ENCODE measurements around the gene HDHD5.

The HDHD5 gene

GRCh38 chr22:17158568-17159503 is at the start of gene HDHD5:
Gene HDHD5 (minus strand): TSS chr22:17159277. CDS start chr22:17159251, 26 bp downstream.
- Histone ChIP-seq H3K27me3 (ENCODE audit: insufficient read depth, insufficient read length) (no peaks in the 10 kb centered on the region), H3K36me3 (ENCODE audit: insufficient read depth, insufficient read length, low read length) (peaks cover 13% of the 10 kb centered on the region), H3K9me3 (ENCODE audit: insufficient read depth, low read length) (no peaks in the 10 kb centered on the region), H3K9ac (ENCODE audit: insufficient read length, low read depth) (peak within 1 kb of the TSS; percentile 93), H3K4me3 (ENCODE audit: insufficient read length, low read depth) (peak within 1 kb of the TSS; percentile 79), H3K4me1 (ENCODE audit: insufficient read depth, insufficient read length) (no peaks in the 10 kb centered on the region)
- TF ChIP-seq ZNF274 (IDR thresholded peaks at IDR 0.05; ENCODE audit: low read depth, low read length): no peak
- no peak for TF ChIP-seq SUZ12 (IDR thresholded peaks at IDR 0.05; ENCODE audit: extremely low read depth, insufficient read depth, insufficient read length)
- TF ChIP-seq YY1 (IDR thresholded peaks at IDR 0.05; ENCODE audit: insufficient read depth, insufficient read length): no peak
- DNase-seq (ENCODE audit: low read depth, low spot score): peak; percentile 65

DNA sequence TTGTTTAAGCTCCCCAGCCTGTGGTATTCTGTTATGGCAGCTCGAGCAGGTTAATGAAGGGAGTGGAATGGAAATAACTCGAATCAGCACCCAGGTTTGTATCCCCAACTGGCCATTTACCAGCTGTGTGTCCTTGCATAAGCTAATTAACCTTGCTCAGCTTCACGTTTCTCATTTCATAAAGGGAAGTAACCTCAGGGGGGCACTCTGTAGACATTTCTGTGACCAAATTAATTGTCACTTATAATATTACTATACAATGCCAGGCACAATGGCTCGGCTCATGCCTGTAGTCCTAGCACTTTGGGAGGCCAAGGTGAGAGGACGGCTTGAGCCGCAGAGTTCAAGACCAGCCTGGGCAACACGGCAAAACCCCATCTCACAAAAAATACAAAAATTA is 46.4 kb upstream of the HDHD5 start:
- H3K9ac ChIP-seq (ENCODE audit: insufficient read length, low read depth): no peak overlapping the region
- no peak for DNase-seq (ENCODE audit: low read depth, low spot score)
- no peak for TF ChIP-seq SUZ12 (IDR thresholded peaks at IDR 0.05; ENCODE audit: extremely low read depth, insufficient read depth, insufficient read length)
- TF ChIP-seq ZNF274 (IDR thresholded peaks at IDR 0.05; ENCODE audit: low read depth, low read length): no peak
- no peak for TF ChIP-seq YY1 (IDR thresholded peaks at IDR 0.05; ENCODE audit: insufficient read depth, insufficient read length)
- H3K4me1 ChIP-seq (ENCODE audit: insufficient read depth, insufficient read length): peaks cover 3% of the 10 kb centered on the region
- no peaks in the 10 kb centered on the region for H3K9me3 ChIP-seq (ENCODE audit: insufficient read depth, low read length)
- no peak overlapping the region for H3K4me3 ChIP-seq (ENCODE audit: insufficient read length, low read depth)
- no peaks in the 10 kb centered on the region for H3K27me3 ChIP-seq (ENCODE audit: insufficient read depth, insufficient read length)
- H3K36me3 ChIP-seq (ENCODE audit: insufficient read depth, insufficient read length, low read length): no peaks in the 10 kb centered on the region

GRCh38 chr22:17201285-17201945 is 42.3 kb upstream of the HDHD5 start:
- peaks cover 5% of the 10 kb centered on the region for H3K4me1 ChIP-seq (ENCODE audit: insufficient read depth, insufficient read length)
- no peak overlapping the region for H3K4me3 ChIP-seq (ENCODE audit: insufficient read length, low read depth)
- no peak for TF ChIP-seq YY1 (IDR thresholded peaks at IDR 0.05; ENCODE audit: insufficient read depth, insufficient read length)
- TF ChIP-seq ZNF274 (IDR thresholded peaks at IDR 0.05; ENCODE audit: low read depth, low read length): no peak
- TF ChIP-seq SUZ12 (IDR thresholded peaks at IDR 0.05; ENCODE audit: extremely low read depth, insufficient read depth, insufficient read length): no peak
- peak; percentile 20 for DNase-seq (ENCODE audit: low read depth, low spot score)
- H3K9me3 ChIP-seq (ENCODE audit: insufficient read depth, low read length): no peaks in the 10 kb centered on the region
- H3K36me3 ChIP-seq (ENCODE audit: insufficient read depth, insufficient read length, low read length): no peaks in the 10 kb centered on the region
- no peaks in the 10 kb centered on the region for H3K27me3 ChIP-seq (ENCODE audit: insufficient read depth, insufficient read length)
- no peak overlapping the region for H3K9ac ChIP-seq (ENCODE audit: insufficient read length, low read depth)

DNA sequence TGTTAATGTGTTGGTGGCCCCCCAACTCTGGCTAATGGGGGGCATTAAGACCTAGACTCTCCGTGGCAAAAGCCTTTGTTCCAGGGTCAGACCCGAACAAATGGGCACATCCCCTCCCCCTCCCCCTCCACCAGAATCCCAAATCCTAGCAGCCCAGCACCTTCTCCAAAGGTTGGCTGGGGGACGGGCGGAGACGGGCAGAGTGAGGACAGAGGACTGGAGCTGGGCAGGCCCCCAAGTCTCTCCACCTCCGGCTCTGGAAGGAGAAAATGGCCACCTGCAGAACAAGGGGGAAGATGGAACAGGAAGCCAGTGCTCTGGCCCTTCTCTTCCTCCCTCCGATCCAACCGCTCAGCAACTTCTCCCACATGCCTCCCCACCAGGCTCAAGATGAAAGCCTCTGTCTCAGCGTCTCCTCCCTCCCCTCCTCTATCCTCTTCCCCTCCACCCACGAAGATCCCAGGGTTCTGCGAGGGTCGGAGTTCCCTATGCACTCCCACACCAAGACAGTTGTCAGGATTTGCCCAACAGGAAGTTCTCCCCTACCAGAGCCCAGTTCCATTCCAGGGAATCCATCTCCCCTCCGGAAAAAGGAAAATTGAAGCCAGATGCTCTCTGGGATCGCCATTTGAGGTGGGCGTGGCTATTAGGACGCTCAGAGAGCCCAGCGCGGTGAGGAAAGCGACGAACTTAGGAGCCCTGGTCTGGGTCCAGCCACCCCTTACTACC is 40.1 kb upstream of the HDHD5 start:
- peak overlapping the region; percentile 85 for H3K9ac ChIP-seq (ENCODE audit: insufficient read length, low read depth)
- H3K27me3 ChIP-seq (ENCODE audit: insufficient read depth, insufficient read length): no peaks in the 10 kb centered on the region
- H3K36me3 ChIP-seq (ENCODE audit: insufficient read depth, insufficient read length, low read length): no peaks in the 10 kb centered on the region
- H3K9me3 ChIP-seq (ENCODE audit: insufficient read depth, low read length): no peaks in the 10 kb centered on the region
- H3K4me3 ChIP-seq (ENCODE audit: insufficient read length, low read depth): peak overlapping the region; percentile 60
- TF ChIP-seq SUZ12 (IDR thresholded peaks at IDR 0.05; ENCODE audit: extremely low read depth, insufficient read depth, insufficient read length) (no peak), YY1 (IDR thresholded peaks at IDR 0.05; ENCODE audit: insufficient read depth, insufficient read length) (peak; percentile 28), ZNF274 (IDR thresholded peaks at IDR 0.05; ENCODE audit: low read depth, low read length) (no peak)
- DNase-seq (ENCODE audit: low read depth, low spot score): peak; percentile 65
- peaks cover 8% of the 10 kb centered on the region for H3K4me1 ChIP-seq (ENCODE audit: insufficient read depth, insufficient read length)

DNA sequence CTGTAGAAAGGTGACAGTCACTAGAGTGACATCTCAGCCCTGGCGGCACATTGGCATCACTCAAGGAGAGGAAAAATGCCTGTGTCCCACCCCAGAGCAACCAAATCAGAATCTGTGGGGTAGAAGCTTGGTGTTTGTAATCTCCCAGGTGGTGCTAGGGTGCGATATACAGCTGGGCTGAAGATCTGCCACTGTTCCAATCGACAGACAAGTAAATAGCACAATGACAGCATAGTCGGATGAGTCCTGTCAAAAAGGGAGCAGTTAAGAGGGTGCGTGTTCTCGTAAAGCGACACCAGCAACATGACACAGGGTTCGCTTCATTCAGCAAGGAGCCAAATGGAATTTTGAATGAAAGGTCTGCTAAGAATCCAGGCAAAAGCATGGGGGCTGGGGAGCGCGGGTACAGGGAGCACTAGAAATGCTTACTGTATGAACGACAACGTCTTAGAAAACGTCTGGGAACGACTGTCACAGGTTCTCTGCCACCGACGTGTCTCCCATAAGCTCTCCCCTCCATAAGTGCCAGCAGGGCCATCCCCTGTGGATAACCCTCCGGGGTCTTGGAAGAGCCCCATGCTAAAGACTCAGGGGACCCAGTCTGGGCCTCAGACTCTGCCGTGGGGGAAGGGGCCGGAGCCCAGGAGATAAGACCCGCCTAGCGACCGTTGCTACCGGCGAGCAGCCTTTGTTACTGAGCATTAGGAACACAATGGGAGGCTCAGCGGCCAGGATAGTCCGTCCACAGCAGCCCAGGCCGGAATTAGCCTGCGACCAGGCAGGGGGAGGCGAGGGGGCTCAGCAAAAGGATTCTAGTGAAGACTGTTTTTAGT is 39.3 kb upstream of the HDHD5 start:
- Histone ChIP-seq H3K27me3 (ENCODE audit: insufficient read depth, insufficient read length) (no peaks in the 10 kb centered on the region), H3K4me3 (ENCODE audit: insufficient read length, low read depth) (peak overlapping the region; percentile 60), H3K9ac (ENCODE audit: insufficient read length, low read depth) (peak overlapping the region; percentile 85), H3K4me1 (ENCODE audit: insufficient read depth, insufficient read length) (peaks cover 5% of the 10 kb centered on the region), H3K36me3 (ENCODE audit: insufficient read depth, insufficient read length, low read length) (no peaks in the 10 kb centered on the region), H3K9me3 (ENCODE audit: insufficient read depth, low read length) (no peaks in the 10 kb centered on the region)
- TF ChIP-seq ZNF274 (IDR thresholded peaks at IDR 0.05; ENCODE audit: low read depth, low read length) (no peak), SUZ12 (IDR thresholded peaks at IDR 0.05; ENCODE audit: extremely low read depth, insufficient read depth, insufficient read length) (no peak), YY1 (IDR thresholded peaks at IDR 0.05; ENCODE audit: insufficient read depth, insufficient read length) (no peak)
- DNase-seq (ENCODE audit: low read depth, low spot score): peak; percentile 87

- peaks cover 9% of the 10 kb centered on the region for H3K36me3 ChIP-seq (ENCODE audit: insufficient read depth, insufficient read length, low read length)
- no peaks in the 10 kb centered on the region for H3K27me3 ChIP-seq (ENCODE audit: insufficient read depth, insufficient read length)
- H3K9ac ChIP-seq (ENCODE audit: insufficient read length, low read depth): peak overlapping the region; percentile 36
- DNase-seq (ENCODE audit: low read depth, low spot score): no peak
- no peak overlapping the region for H3K4me3 ChIP-seq (ENCODE audit: insufficient read length, low read depth)
- TF ChIP-seq SUZ12 (IDR thresholded peaks at IDR 0.05; ENCODE audit: extremely low read depth, insufficient read depth, insufficient read length) (no peak), YY1 (IDR thresholded peaks at IDR 0.05; ENCODE audit: insufficient read depth, insufficient read length) (no peak), ZNF274 (IDR thresholded peaks at IDR 0.05; ENCODE audit: low read depth, low read length) (no peak)
- H3K4me1 ChIP-seq (ENCODE audit: insufficient read depth, insufficient read length): peaks cover 5% of the 10 kb centered on the region
- H3K9me3 ChIP-seq (ENCODE audit: insufficient read depth, low read length): no peaks in the 10 kb centered on the region
Measured at GRCh38 chr22:17194213-17194612, 35.1 kb upstream of the HDHD5 start.

Measured in NT2/D1 (cell line).